OCI-M2 (cell line): ENCODE data around the gene TMEM131.

Experiments used
- DNase-seq: peaks from one replicate; lab custom pipeline; 2025; ENCODE audit not compliant: unreplicated experiment; lab: John Stamatoyannopoulos, UW

Gene TMEM131

GRCh38 chr2:97992836-97993825 lies 2.6 kb downstream of the TMEM131 start:
- no peak for DNase-seq

DNA sequence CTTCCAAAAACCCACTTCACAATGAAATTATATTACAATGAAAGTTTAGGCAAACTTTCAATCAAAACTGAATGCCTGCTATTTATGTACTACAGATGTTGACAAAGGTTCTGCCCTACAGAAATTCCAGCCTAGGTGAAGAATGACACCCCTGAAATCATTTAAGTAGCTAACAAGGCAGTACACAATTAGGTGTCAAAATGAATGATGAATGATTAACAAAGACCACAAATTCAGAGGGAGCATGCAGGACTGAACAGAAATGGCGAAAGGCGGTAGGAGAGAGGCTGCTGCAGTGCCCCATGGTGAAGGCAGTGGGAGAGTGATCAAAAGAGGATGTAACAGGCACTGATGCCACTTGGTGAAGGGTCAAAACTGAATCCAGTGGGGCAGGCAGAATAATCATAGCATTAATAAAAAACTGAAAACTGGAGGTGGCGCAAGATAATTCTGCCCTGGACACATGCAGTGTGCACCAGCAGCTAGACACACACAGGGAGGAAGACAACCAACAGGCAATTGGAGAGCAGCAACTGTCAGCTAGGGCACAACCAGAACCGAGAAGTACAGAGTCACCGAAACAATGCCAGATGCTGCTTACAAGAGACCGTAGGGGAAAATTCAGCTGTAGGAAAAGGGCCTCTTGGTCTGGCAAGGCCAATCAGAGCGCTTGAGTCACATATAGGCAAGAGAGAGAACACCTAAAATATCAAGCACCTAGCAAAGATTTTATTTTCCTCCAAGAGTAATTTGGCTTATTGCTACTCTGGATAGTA lies 4.5 kb downstream of the TMEM131 start:
- no peak for DNase-seq

DNA sequence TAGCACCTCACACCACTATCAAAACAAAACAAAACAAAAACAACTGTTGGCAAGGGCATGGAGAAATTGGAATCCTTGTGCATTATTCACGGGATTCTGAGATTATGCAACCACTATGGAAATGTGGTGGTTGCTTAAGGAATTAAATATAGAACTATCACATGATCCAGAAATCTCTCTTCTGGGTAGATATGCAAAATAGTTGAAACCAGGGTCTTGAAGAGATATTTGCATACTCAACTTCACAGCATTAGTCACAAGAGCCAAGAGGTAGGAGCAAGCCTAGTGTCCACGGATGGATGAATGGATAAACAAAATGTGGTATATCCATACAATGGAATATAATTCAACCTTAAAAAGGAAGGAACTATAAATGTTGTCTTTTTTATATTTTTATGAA lies 7.0 kb downstream of the TMEM131 start:
- no peak for DNase-seq

DNA sequence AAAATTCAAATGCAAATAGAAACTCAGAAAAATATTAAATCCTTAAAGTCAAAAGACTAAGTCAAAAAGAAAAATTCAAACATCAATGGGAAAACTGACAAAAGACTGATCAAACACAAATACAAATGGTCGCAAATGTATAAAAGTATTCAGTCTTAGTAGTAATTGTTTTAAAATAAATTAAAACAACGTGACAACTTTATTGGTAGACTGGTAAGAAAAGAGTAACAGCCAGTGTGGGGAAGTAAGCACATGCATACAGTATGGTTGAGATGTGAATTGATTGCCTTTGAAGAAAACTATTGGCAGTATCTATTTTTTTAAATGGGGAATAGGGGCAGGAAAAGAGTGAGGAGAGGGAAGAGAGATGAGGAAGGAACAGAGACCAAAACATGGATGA lies 9.8 kb downstream of the TMEM131 start:
- no peak for DNase-seq

DNA sequence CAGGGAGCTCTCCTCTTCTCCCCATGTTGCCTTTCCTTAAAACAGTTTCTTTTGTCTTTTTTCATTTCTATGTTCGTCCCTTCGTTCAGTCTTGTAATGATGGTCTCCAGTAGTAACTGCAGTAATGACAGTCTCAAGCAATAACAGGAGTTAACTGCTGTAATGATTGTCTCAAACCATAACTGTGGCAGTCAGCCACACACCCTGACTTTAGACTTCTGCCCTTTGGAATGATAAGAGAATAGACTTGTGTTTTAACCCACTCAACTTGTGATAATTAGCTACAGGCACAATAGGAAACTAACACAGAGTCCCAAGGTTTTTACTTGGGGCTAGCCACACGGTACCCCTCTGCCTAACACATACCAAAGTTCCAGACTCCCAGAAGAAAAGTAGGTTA lies 12.1 kb downstream of the TMEM131 start:
- DNase-seq = no peak

GRCh38 chr2:97983134-97983533 lies 12.6 kb downstream of the TMEM131 start:
- DNase-seq = no peak

- DNase-seq = no peak
Measured at GRCh38 chr2:97982621-97983020, 13.1 kb downstream of the TMEM131 start.

GRCh38 chr2:97981961-97982360 lies 13.8 kb downstream of the TMEM131 start:
- DNase-seq = no peak

DNA sequence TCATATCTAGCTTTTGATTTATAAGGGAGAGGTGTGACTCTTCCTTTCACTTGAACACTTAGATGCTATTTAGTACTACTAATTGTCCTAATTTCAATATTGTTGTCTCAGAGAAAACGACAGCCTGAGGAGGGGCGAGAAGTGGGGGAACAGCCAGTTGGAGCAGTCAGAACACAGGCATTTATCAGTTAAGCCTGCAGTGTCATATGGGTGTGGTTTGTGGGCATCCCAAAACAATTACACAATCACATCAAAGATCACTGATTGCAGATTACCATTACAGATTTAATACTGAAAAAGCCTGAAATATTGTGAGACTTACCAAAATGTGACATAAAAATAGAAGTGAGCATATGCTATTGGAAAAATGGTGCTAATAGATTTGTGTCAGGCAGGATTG lies 15.8 kb downstream of the TMEM131 start:
- DNase-seq = no peak

DNA sequence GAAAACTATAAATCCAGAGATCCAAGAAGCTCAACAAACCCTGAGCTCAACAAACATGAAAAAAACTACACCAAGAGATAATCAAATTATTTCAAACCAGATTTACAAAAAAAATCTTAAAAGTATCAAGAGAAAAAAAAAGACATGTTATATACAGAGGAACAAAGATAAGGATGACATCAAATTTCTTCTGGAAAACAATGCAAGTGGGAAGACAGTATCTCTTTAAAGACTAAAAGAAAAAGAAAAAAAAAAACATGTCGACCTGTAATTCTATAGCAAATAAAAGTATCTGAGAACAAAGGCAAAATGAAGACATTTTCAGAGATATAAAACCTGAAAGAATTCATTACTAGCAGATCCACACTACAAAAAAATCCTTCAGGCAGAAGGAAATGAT lies 21.3 kb downstream of the TMEM131 start:
- no peak for DNase-seq

- no peak for DNase-seq
Measured at GRCh38 chr2:97970293-97971060, 25.3 kb downstream of the TMEM131 start.

- DNase-seq = no peak
Measured at GRCh38 chr2:97969081-97970067, 26.4 kb downstream of the TMEM131 start.

DNA sequence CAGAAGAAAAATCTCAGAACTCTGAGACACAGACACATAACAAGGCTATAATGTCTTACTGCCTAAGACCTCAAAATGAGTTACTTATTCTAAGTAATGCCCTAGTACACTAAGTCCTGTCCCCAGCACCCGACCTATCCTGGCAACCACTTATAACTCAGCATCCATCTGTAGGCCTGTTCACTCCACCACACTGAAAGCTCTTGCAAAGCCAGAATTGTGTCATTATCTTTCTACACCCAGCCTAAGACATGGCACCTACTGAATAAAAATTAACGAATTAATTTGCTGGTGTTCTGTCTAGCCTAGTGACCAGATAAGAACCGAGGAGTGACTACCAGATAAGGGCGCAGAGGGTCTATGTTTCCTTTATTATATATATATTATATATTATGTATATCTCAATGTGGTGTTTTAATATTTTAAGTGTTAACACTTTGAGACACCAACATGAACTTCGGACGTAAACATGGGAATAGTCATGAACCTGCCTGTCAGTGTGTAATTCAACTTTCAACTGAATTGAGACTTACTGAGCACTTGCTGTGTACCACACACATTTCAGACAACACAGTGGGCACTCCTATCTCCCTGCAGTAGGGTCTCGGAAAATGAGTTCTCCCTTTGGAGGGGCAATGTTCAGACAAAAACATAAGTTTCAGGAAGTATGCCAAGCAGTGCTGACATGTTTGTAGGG lies 27.7 kb downstream of the TMEM131 start:
- no peak for DNase-seq

DNA sequence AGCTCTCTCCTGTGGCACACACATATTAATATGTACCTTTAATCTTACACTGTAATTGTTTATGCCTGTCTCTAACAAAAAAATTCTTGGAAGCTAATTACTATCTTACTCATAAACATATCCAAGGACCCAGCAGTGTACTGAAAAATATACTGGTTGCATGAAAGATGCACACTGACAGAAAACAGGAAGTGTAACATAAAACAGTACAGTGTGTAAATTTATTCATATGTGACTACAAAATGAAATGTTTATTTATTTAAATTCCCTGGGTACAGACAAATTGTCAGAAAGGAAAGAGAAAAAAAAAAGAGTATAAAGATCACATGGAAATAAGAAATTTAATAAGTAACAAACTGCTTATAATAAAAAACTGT lies 28.5 kb downstream of the TMEM131 start:
- no peak for DNase-seq

GRCh38 chr2:97966545-97967215 lies 29.1 kb downstream of the TMEM131 start:
- no peak for DNase-seq

DNA sequence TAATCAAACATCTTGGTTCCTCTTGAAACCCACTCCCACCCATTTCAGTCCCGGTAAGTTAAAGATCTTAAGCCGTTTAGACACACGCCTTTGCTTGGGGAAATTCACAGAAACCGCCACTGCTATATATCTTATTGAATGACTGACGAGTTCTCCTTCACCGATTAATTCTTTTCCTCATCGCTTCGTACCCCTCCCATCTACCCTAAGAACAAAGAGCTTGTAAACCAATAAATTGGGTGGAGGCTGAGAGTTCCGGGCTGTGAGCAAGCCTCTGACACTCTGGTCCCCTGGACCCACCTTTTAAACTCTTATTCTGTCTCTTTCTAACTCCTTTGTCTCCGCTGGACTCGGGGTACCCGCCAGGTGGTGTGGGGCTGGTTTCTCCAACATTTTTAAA lies 30.6 kb downstream of the TMEM131 start:
- DNase-seq = no peak

- no peak for DNase-seq
Measured at GRCh38 chr2:97963880-97964279, 31.9 kb downstream of the TMEM131 start.

- DNase-seq = no peak
Measured at GRCh38 chr2:97963079-97963406, 32.7 kb downstream of the TMEM131 start.

DNA sequence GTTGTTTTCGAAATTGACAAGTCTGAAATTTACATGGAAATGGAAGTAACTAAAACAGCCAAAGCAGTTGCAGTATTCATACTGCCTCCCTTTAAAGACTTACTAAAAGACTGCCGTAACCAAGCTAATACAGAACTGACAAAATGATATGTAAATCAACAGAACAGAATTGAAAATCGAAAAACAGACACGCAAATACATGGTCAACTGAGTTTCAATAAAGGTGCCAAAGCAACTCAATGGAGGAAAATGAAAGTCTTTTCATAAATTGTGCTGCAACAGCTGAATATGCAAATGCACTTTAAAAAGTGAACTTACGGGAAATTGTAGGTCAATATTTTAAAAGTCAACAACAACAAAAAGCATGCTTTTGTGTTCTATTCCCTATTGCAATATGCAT lies 34.2 kb downstream of the TMEM131 start:
- DNase-seq = no peak
